ENCODE data around the gene VRK3.
"Not testable (repeated sequence)": the region's sequence is repeated elsewhere in the genome, so short reads cannot be mapped to it uniquely, and the experiment has no call there.

Gene VRK3

GRCh38 chr19:50025022-50025793 lies at the start of gene VRK3:
TSS of gene VRK3 (minus strand) at chr19:50025372. CDS start at chr19:50016162, 9,210 bp downstream.
- H3K27ac ChIP-seq: peak within 1 kb of the TSS; percentile 48 to 97 (median 93)

GRCh38 chr19:50068382-50068781 lies 43.2 kb upstream of the VRK3 start:
- H3K4me3 ChIP-seq, H3K27ac ChIP-seq: not testable (repeated sequence)

More at GRCh38 chr19:50025022-50025793, at the start of gene VRK3:
- H3K4me3 ChIP-seq: peak within 1 kb of the TSS; percentile 63 to 95 (median 80)

GRCh38 chr19:50067575-50067974 lies 42.4 kb upstream of the VRK3 start:
- Histone ChIP-seq H3K27ac (no peak overlapping the region), H3K4me3 (no peak overlapping the region)

GRCh38 chr19:50065938-50066337 lies 40.8 kb upstream of the VRK3 start:
- H3K27ac ChIP-seq: no peak overlapping the region
- H3K4me3 ChIP-seq: no peak overlapping the region

GRCh38 chr19:50061650-50062049 lies 36.5 kb upstream of the VRK3 start:
- no peak overlapping the region for H3K27ac ChIP-seq
- no peak overlapping the region for H3K4me3 ChIP-seq

GRCh38 chr19:50060107-50060506 lies 34.9 kb upstream of the VRK3 start:
- Histone ChIP-seq H3K27ac (no peak overlapping the region), H3K4me3 (no peak overlapping the region)

- Histone ChIP-seq H3K27ac (no peak overlapping the region), H3K4me3 (no peak overlapping the region)
Measured at GRCh38 chr19:50059045-50059444, 33.9 kb upstream of the VRK3 start.

GRCh38 chr19:50058425-50058824 lies 33.3 kb upstream of the VRK3 start:
- no peak overlapping the region for H3K27ac ChIP-seq
- no peak overlapping the region for H3K4me3 ChIP-seq

- Histone ChIP-seq H3K4me3 (no peak overlapping the region), H3K27ac (no peak overlapping the region)
Measured at GRCh38 chr19:50053119-50053518, 27.9 kb upstream of the VRK3 start.

- Histone ChIP-seq H3K27ac (no peak overlapping the region), H3K4me3 (no peak overlapping the region)
Measured at GRCh38 chr19:50051964-50052363, 26.8 kb upstream of the VRK3 start.

- peak overlapping the region in 6 of 21 experiments; percentile 38 to 78 (median 64) for H3K27ac ChIP-seq
- H3K4me3 ChIP-seq: peak overlapping the region; percentile 36 to 49 (median 42)
Measured at GRCh38 chr19:50051228-50051895, 26.2 kb upstream of the VRK3 start.

- H3K27ac ChIP-seq: peak overlapping the region in 16 of 21 experiments; percentile 12 to 78 (median 52)
Measured at GRCh38 chr19:50050406-50051227, 25.4 kb upstream of the VRK3 start.

GRCh38 chr19:50047671-50048070 lies 22.5 kb upstream of the VRK3 start:
- no peak overlapping the region for H3K4me3 ChIP-seq
- no peak overlapping the region for H3K27ac ChIP-seq

More at GRCh38 chr19:50050406-50051227, 25.4 kb upstream of the VRK3 start:
- peak overlapping the region; percentile 36 to 49 (median 42) for H3K4me3 ChIP-seq

- no peak overlapping the region for H3K4me3 ChIP-seq
- no peak overlapping the region for H3K27ac ChIP-seq
Measured at GRCh38 chr19:50046649-50047503, 21.7 kb upstream of the VRK3 start.

- H3K27ac ChIP-seq: no peak overlapping the region
- H3K4me3 ChIP-seq: no peak overlapping the region
Measured at GRCh38 chr19:50044922-50045321, 19.8 kb upstream of the VRK3 start.

- no peak overlapping the region for H3K27ac ChIP-seq
- no peak overlapping the region for H3K4me3 ChIP-seq
Measured at GRCh38 chr19:50043967-50044366, 18.8 kb upstream of the VRK3 start.

GRCh38 chr19:50042363-50043024 lies 17.3 kb upstream of the VRK3 start:
- Histone ChIP-seq H3K27ac (no peak overlapping the region), H3K4me3 (no peak overlapping the region)

- no peak overlapping the region for H3K4me3 ChIP-seq
- no peak overlapping the region for H3K27ac ChIP-seq
Measured at GRCh38 chr19:50040967-50041366, 15.8 kb upstream of the VRK3 start.

- H3K27ac ChIP-seq: no peak overlapping the region
- no peak overlapping the region for H3K4me3 ChIP-seq
Measured at GRCh38 chr19:50039968-50040367, 14.8 kb upstream of the VRK3 start.
